Keratinocyte (primary cell): Measurements from ENCODE around the gene SIM1. TPM values are rescaled to one million over a fixed set of nuclear protein-coding genes. Genes with fewer than 3 reads are reported as not detected.

Experiments
- DNase-seq: peaks from one replicate; pipeline ENCODE4 v3.0.0-alpha.2; 2011; ENCODE audit warnings: low read depth, missing footprints, low spot score
- FAIRE-seq: peaks from 2 replicates; lab custom pipeline; 2011; peaks lifted over from hg19 to GRCh38; lab: Jason Lieb, UNC
- H2AFZ ChIP-seq: 2 replicates; pipeline ENCODE4 v1.6.0; 2012; ENCODE audit warnings: low read length, control low read depth, inconsistent platforms; ENCODE audit not compliant: control insufficient read depth
- H3K27ac ChIP-seq: 2 replicates; pipeline ENCODE4 v1.5.1; 2011; ENCODE audit warnings: low read length; ENCODE audit not compliant: control insufficient read depth, insufficient read depth
- H3K27me3 ChIP-seq: 3 replicates; pipeline ENCODE4 v1.6.0; 2011; ENCODE audit warnings: low read length; ENCODE audit not compliant: control insufficient read depth, insufficient read depth; ENCODE audit errors: extremely low read depth
- H3K36me3 ChIP-seq, 2 experiments: 2 replicates in 1 of 2; 3 replicates in 1 of 2; pipeline ENCODE4 v1.5.1; 2011; ENCODE audit warnings: low read length in 2 of 2, mild to moderate bottlenecking in 1 of 2; ENCODE audit not compliant: control insufficient read depth in 2 of 2, insufficient read depth in 2 of 2; ENCODE audit errors: extremely low read depth in 1 of 2
- H3K4me1 ChIP-seq: 3 replicates; pipeline ENCODE4 v1.5.1; 2011; ENCODE audit warnings: low read length; ENCODE audit not compliant: control insufficient read depth, insufficient read depth; ENCODE audit errors: extremely low read depth
- H3K4me2 ChIP-seq: 3 replicates; pipeline ENCODE4 v1.6.0; 2011; ENCODE audit warnings: low read depth, low read length; ENCODE audit not compliant: control insufficient read depth, insufficient read depth; ENCODE audit errors: extremely low read depth
- H3K4me3 ChIP-seq, 3 experiments: fragments of 200-600 bp in 1 of 3; sonication (generic) in 1 of 3; 2 replicates in 2 of 3; 3 replicates in 1 of 3; pipeline ENCODE4 v1.5.1; 2011 to 2016; ENCODE audit warnings: low read length in 3 of 3, mild to moderate bottlenecking in 3 of 3, control low read depth in 2 of 3, inconsistent platforms in 1 of 3, low read depth in 1 of 3, mixed read lengths in 1 of 3, mixed run types in 1 of 3, moderate library complexity in 1 of 3; ENCODE audit not compliant: control insufficient read depth in 2 of 3, insufficient read depth in 2 of 3; ENCODE audit errors: extremely low read depth in 1 of 3
- H3K79me2 ChIP-seq: 2 replicates; pipeline ENCODE4 v1.6.0; 2012; ENCODE audit warnings: low read length; ENCODE audit not compliant: control insufficient read depth, insufficient read depth
- H3K9ac ChIP-seq: 3 replicates; pipeline ENCODE4 v1.6.0; 2011; ENCODE audit warnings: low read length; ENCODE audit not compliant: control insufficient read depth, insufficient read depth; ENCODE audit errors: extremely low read depth
- H3K9me1 ChIP-seq: 3 replicates; pipeline ENCODE4 v1.6.0; 2011; ENCODE audit warnings: low read length; ENCODE audit not compliant: control insufficient read depth, insufficient read depth; ENCODE audit errors: extremely low read depth
- H3K9me3 ChIP-seq: 2 replicates; pipeline ENCODE4 v1.5.1; 2012; ENCODE audit warnings: low read depth, low read length; ENCODE audit not compliant: control insufficient read depth
- H4K20me1 ChIP-seq: 3 replicates; pipeline ENCODE4 v1.6.0; 2011; ENCODE audit warnings: low read length; ENCODE audit not compliant: control insufficient read depth, insufficient read depth; ENCODE audit errors: extremely low read depth
- CTCF ChIP-seq, 3 experiments: IDR thresholded peaks in 1 of 3; conservative IDR thresholded peaks in 1 of 3; optimal IDR thresholded peaks in 1 of 3; 2 replicates in 2 of 3; 3 replicates in 1 of 3; pipeline versions ENCODE3 to v1.5.1; 2011; ENCODE audit warnings: low read length in 3 of 3, mild to moderate bottlenecking in 3 of 3, moderate library complexity in 2 of 3, control low read depth in 1 of 3, inconsistent platforms in 1 of 3; ENCODE audit not compliant: insufficient read depth in 2 of 3; ENCODE audit errors: extremely low read depth in 1 of 3
- EZH2 ChIP-seq: IDR thresholded peaks from one replicate; pipeline ENCODE4 v1.6.1; 2012; ENCODE audit warnings: inconsistent platforms, mild to moderate bottlenecking, low read length, moderate library complexity
- dilution Hi-C: fragments of 300-500 bp; cut with MboI; formaldehyde crosslinking; loops from one replicate; pipeline ENCODE4 v1.7.0; 2020; ENCODE audit warnings: low sequenced_read_pairs; ENCODE audit not compliant: extremely low pct_ligation_motif_present
- polyA plus RNA-seq, 5 experiments: library from polyadenylated mRNA; depleted of rRNA in 3 of 5; stranded (reverse) in 3 of 5; stranded (forward) in 1 of 5; unstranded in 1 of 5; fragments of >200 nt; gene quantifications; 1 replicate in 1 of 5; 2 replicates in 3 of 5; 3 replicates in 1 of 5; pipeline versions ENCODE4 v1.2.1 to v1.2.3, GENCODE V29; 2011 to 2012; ENCODE audit warnings: missing spikeins in 2 of 5, low read depth in 1 of 5, low replicate concordance in 1 of 5

SIM1 gene
- polyA plus RNA-seq, 1 donor (not counting 4 experiments of a cell fraction or from before 2014, with no cell fraction given): not detected

- H4K20me1 ChIP-seq: no peaks in the 10 kb centered on the region
- no peaks in the 10 kb centered on the region for H3K9me1 ChIP-seq
- no peaks in the 10 kb centered on the region for H3K79me2 ChIP-seq
- dilution Hi-C loops: no loop called here
- no peak overlapping the region for H2AFZ ChIP-seq
- DNase-seq: no peak
- H3K4me1 ChIP-seq: no peaks in the 10 kb centered on the region
- H3K9ac ChIP-seq: no peak overlapping the region
- TF ChIP-seq CTCF (optimal IDR thresholded peaks at IDR 0.05 in 1 of 3, IDR thresholded peaks at IDR 0.05 in 1 of 3, conservative IDR thresholded peaks at IDR 0.05 in 1 of 3; ENCODE audit: extremely low read depth in 1 of 3, insufficient read depth in 2 of 3, low read length in 3 of 3) (no peak), EZH2 (no peak)
- FAIRE-seq: no peak
- H3K27me3 ChIP-seq: peaks cover 19% of the 10 kb centered on the region
- no peaks in the 10 kb centered on the region for H3K9me3 ChIP-seq
- H3K27ac ChIP-seq: no peak overlapping the region
- no peak overlapping the region for H3K4me2 ChIP-seq
- H3K36me3 ChIP-seq: no peaks in the 10 kb centered on the region
- H3K4me3 ChIP-seq: no peak overlapping the region
Measured at GRCh38 chr6:100484474-100484873, 19.8 kb upstream of the SIM1 start.

GRCh38 chr6:100482698-100483097 lies 18.0 kb upstream of the SIM1 start:
- H3K9me3 ChIP-seq: no peaks in the 10 kb centered on the region
- dilution Hi-C loops: no loop called here
- H3K27me3 ChIP-seq: peaks cover 19% of the 10 kb centered on the region
- no peak overlapping the region for H3K4me3 ChIP-seq
- TF ChIP-seq CTCF (optimal IDR thresholded peaks at IDR 0.05 in 1 of 3, IDR thresholded peaks at IDR 0.05 in 1 of 3, conservative IDR thresholded peaks at IDR 0.05 in 1 of 3; ENCODE audit: extremely low read depth in 1 of 3, insufficient read depth in 2 of 3, low read length in 3 of 3): no peak
- no peak for TF ChIP-seq EZH2
- H3K9ac ChIP-seq: no peak overlapping the region
- no peak for FAIRE-seq
- no peaks in the 10 kb centered on the region for H3K9me1 ChIP-seq
- H4K20me1 ChIP-seq: no peaks in the 10 kb centered on the region
- H3K79me2 ChIP-seq: no peaks in the 10 kb centered on the region
- H3K4me1 ChIP-seq: no peaks in the 10 kb centered on the region
- H3K27ac ChIP-seq: no peak overlapping the region
- DNase-seq: no peak
- H2AFZ ChIP-seq: no peak overlapping the region
- no peak overlapping the region for H3K4me2 ChIP-seq
- no peaks in the 10 kb centered on the region for H3K36me3 ChIP-seq
